K562 (cell line): ENCODE data around the gene FBXO46. TPM values are rescaled to one million over a fixed set of nuclear protein-coding genes. Genes with fewer than 3 reads are reported as not detected.

Experiments
- CTCF ChIP-seq, 3 experiments: IDR thresholded peaks in 2 of 3; conservative IDR thresholded peaks in 1 of 3; 2 replicates each; pipeline ENCODE4 v1.5.1; 2011 to 2012; ENCODE audit warnings: low read length in 3 of 3, mild to moderate bottlenecking in 3 of 3, control low read depth in 2 of 3, improper control_type of control experiment in 1 of 3, inconsistent platforms in 1 of 3, low read depth in 1 of 3, mixed read lengths in 1 of 3, moderate library complexity in 1 of 3; ENCODE audit not compliant: insufficient read depth in 2 of 3
- E2F1 ChIP-seq: sonication (generic); formaldehyde crosslinking; IDR thresholded peaks from 2 replicates; pipeline ENCODE4 v1.8.1; 2023; ENCODE audit warnings: mild to moderate bottlenecking, missing genetic modification reagents, moderate library complexity
- E2F4 ChIP-seq: sonication (generic); formaldehyde crosslinking; IDR thresholded peaks from 2 replicates; pipeline ENCODE4 v1.8.0; 2022; ENCODE audit warnings: mild to moderate bottlenecking, low read depth, missing genetic modification reagents
- EP400 ChIP-seq: fragments of 450-650 bp; IDR thresholded peaks from 2 replicates; pipeline ENCODE4 v1.6.1; 2017; ENCODE audit warnings: antibody characterized with exemption, mild to moderate bottlenecking, moderate library complexity
- FIP1L1 ChIP-seq: fragments of 200-400 bp; formaldehyde crosslinking; IDR thresholded peaks from 2 replicates; pipeline ENCODE4 v1.6.1; 2018; ENCODE audit warnings: mild to moderate bottlenecking, low read depth, low read length; ENCODE audit not compliant: poor library complexity, severe bottlenecking
- MAFF ChIP-seq: IDR thresholded peaks from 2 replicates; pipeline ENCODE4 v1.6.1; 2012; ENCODE audit warnings: low read length, improper control_type of control experiment
- MAZ ChIP-seq, 2 experiments: fragments of 450-650 bp in 1 of 2; sonication (generic) in 1 of 2; formaldehyde crosslinking; IDR thresholded peaks in 1 of 2; conservative IDR thresholded peaks in 1 of 2; 2 replicates each; pipeline versions ENCODE4 v1.4.0 to v1.5.0; 2020; ENCODE audit warnings: mild to moderate bottlenecking in 1 of 2, missing genetic modification reagents in 1 of 2
- NCOR1 ChIP-seq: fragments of 450-650 bp; IDR thresholded peaks from 2 replicates; pipeline ENCODE4 v1.6.1; 2016; ENCODE audit warnings: mild to moderate bottlenecking, moderate library complexity
- PTRF ChIP-seq: fragments of 450-650 bp; IDR thresholded peaks from 2 replicates; pipeline ENCODE4 v1.6.1; 2016; ENCODE audit warnings: mild to moderate bottlenecking, missing genetic modification characterization, missing compliant biosample characterization
- RAD51 ChIP-seq: fragments of 450-650 bp; IDR thresholded peaks from 2 replicates; pipeline ENCODE4 v1.7.1; 2016; ENCODE audit warnings: low read depth, mild to moderate bottlenecking, borderline replicate concordance
- SMARCB1 ChIP-seq: IDR thresholded peaks from 2 replicates; pipeline ENCODE4 v1.6.1; 2011; ENCODE audit warnings: improper control_type of control experiment, low read depth; ENCODE audit not compliant: insufficient read length
- SRSF1 ChIP-seq: fragments of 200-400 bp; formaldehyde crosslinking; IDR thresholded peaks from 2 replicates; pipeline ENCODE4 v1.6.1; 2017; ENCODE audit warnings: mild to moderate bottlenecking, low read depth, low read length, moderate library complexity
- TFAP4 ChIP-seq: sonication (generic); formaldehyde crosslinking; IDR thresholded peaks from 2 replicates; pipeline ENCODE4 v1.8.0; 2022; ENCODE audit warnings: missing genetic modification reagents, mild to moderate bottlenecking, moderate library complexity, borderline replicate concordance
- ZBTB5 ChIP-seq: fragments of 450-650 bp; IDR thresholded peaks from 2 replicates; pipeline ENCODE4 v1.6.1; 2017; ENCODE audit warnings: antibody characterized with exemption
- ZFPM2 ChIP-seq: fragments of 250-450 bp; sonication (Bioruptor Pico); IDR thresholded peaks from 2 replicates; pipeline ENCODE4 v1.5.1; 2022; ENCODE audit warnings: mild to moderate bottlenecking
- ZKSCAN3 ChIP-seq: fragments of 250-450 bp; sonication (Bioruptor Pico); IDR thresholded peaks from 2 replicates; pipeline ENCODE4 v1.4.0; 2020
- polyA plus RNA-seq, 8 experiments: library from polyadenylated mRNA; depleted of rRNA in 4 of 8; stranded (reverse) in 5 of 8; unstranded in 3 of 8; fragments of >200 nt; fragmentation: Nextera tagmentation in 2 of 8; fragmentation: Illumina TruSeq in 1 of 8; extraction: Ambion mirVana in 2 of 8; extraction: Trizol in 1 of 8; gene quantifications; 2 replicates each; pipeline versions ENCODE4 v1.2.1 to v1.2.3, GENCODE V29; 2011 to 2014; ENCODE audit warnings: inconsistent platforms in 1 of 8, missing spikeins in 1 of 8
- total RNA-seq, 7 experiments: library from RNA; depleted of rRNA in 6 of 7; stranded (reverse); fragments of >200 nt in 6 of 7; fragmentation: Illumina TruSeq in 2 of 7; extraction: Trizol in 2 of 7; gene quantifications; 2 replicates each; pipeline versions ENCODE4 v1.2.1 to v1.2.3, GENCODE V29; 2011 to 2021; ENCODE audit warnings: low replicate concordance in 1 of 7

Gene FBXO46
- total and polyA plus RNA-seq, 9 of the 15 experiments (the other 6 are each of a cell fraction or from before 2014, with no cell fraction given), result 1.5 to 36.1 (median 7.3) TPM

- TF ChIP-seq CTCF (IDR thresholded peaks at IDR 0.05 in 2 of 3, conservative IDR thresholded peaks at IDR 0.05 in 1 of 3; ENCODE audit: insufficient read depth in 2 of 3, low read depth in 1 of 3, low read length in 3 of 3) (peak in 2 of 3 experiments; percentile 37 to 38; a peak in 3 of 6 replicates), MAFF (no peak), EP400 (peak; percentile 98), ZKSCAN3 (CRISPR knock-in tag) (no peak), SRSF1 (no peak), FIP1L1 (no peak), E2F1 (CRISPR knock-in tag) (no peak), SMARCB1 (no peak), ZFPM2 (no peak), E2F4 (CRISPR knock-in tag) (no peak), PTRF (peak; percentile 22; the same call in 1 of the 2 replicates), NCOR1 (0 out of 2 replicates have a peak, but pooled peaks have one; percentile 32), RAD51 (0 out of 2 replicates have a peak, but pooled peaks have one; percentile 6), TFAP4 (CRISPR knock-in tag) (no peak), MAZ (CRISPR knock-in tag; conservative IDR thresholded peaks at IDR 0.05 in 1 of 2, IDR thresholded peaks at IDR 0.05 in 1 of 2) (0 out of 4 replicates have a peak, but pooled peaks of 1 of the 2 experiments have one; percentile 19), ZBTB5 (no peak)
Measured at GRCh38 chr19:45739498-45740439, 9.1 kb upstream of the FBXO46 start (continued).
